Measurements from ENCODE around the gene KRTAP4-8.
"Not testable (repeated sequence)": the region's sequence is repeated elsewhere in the genome, so short reads cannot be mapped to it uniquely, and the experiment has no call there.

Gene KRTAP4-8

GRCh38 chr17:41065016-41065689 is 32.8 kb downstream of the KRTAP4-8 start:
- DNase-seq (ENCODE audit: low spot score) = not testable (repeated sequence)

- no peak for DNase-seq (ENCODE audit: low spot score)
Measured at GRCh38 chr17:41064301-41064700, 33.6 kb downstream of the KRTAP4-8 start.

- no peak for DNase-seq (ENCODE audit: low spot score)
Measured at GRCh38 chr17:41063449-41063848, 34.5 kb downstream of the KRTAP4-8 start.

GRCh38 chr17:41061964-41062363 is 36.0 kb downstream of the KRTAP4-8 start:
- no peak for DNase-seq (ENCODE audit: low spot score)

GRCh38 chr17:41060052-41060604 is 37.8 kb downstream of the KRTAP4-8 start, which contains the start of gene KRTAP2-3:
Gene KRTAP2-3, minus strand, starts transcription at chr17:41060114. Its CDS starts 64 bp downstream, at chr17:41060050.
- no peak for DNase-seq (ENCODE audit: low spot score)

GRCh38 chr17:41059276-41060051 is 38.5 kb downstream of the KRTAP4-8 start:
- DNase-seq (ENCODE audit: low spot score) = not testable (repeated sequence)

GRCh38 chr17:41058741-41059140 is 39.2 kb downstream of the KRTAP4-8 start:
- DNase-seq (ENCODE audit: low spot score) = no peak

GRCh38 chr17:41057547-41057946 is 40.4 kb downstream of the KRTAP4-8 start:
- no peak for DNase-seq (ENCODE audit: low spot score)

GRCh38 chr17:41055130-41055529 is 42.8 kb downstream of the KRTAP4-8 start, which contains the start of gene KRTAP2-2:
Gene KRTAP2-2, minus strand, starts transcription at chr17:41055230. Its CDS starts 19 bp downstream, at chr17:41055211.
- DNase-seq (ENCODE audit: low spot score) = not testable (repeated sequence)

- not testable (repeated sequence) for DNase-seq (ENCODE audit: low spot score)
Measured at GRCh38 chr17:41054556-41054955, 43.4 kb downstream of the KRTAP4-8 start.

GRCh38 chr17:41054025-41054424 is 43.9 kb downstream of the KRTAP4-8 start:
- no peak for DNase-seq (ENCODE audit: low spot score)

- DNase-seq (ENCODE audit: low spot score) = no peak
Measured at GRCh38 chr17:41052566-41052965, 45.4 kb downstream of the KRTAP4-8 start.

GRCh38 chr17:41049110-41049509 is 48.8 kb downstream of the KRTAP4-8 start:
- DNase-seq (ENCODE audit: low spot score) = no peak

- no peak for DNase-seq (ENCODE audit: low spot score)
Measured at GRCh38 chr17:41048441-41048840, 49.5 kb downstream of the KRTAP4-8 start.
